ENCODE measurements around the gene CETN1. TPM values are rescaled to one million over a fixed set of nuclear protein-coding genes. Genes with fewer than 3 reads are reported as not detected.

The CETN1 gene
- total RNA-seq, 4 donors from 2014 or later, result not detected

- ATAC-seq, result no peak
- TF ChIP-seq POLR2A (IDR thresholded peaks at IDR 0.05), result no peak
- no peak for TF ChIP-seq CTCF (IDR thresholded peaks at IDR 0.05 in 4 of 5, conservative IDR thresholded peaks at IDR 0.05 in 1 of 5)
- intact Hi-C loops (cut with DNase I; ENCODE audit: low total_unique reads) (no loop called here), in situ Hi-C loops (cut with MboI; ENCODE audit: low sequenced_read_pairs in 4 of 4) (loop anchor here in 2 of 4 donors (25.0 kb wide), 2 partner anchors 96 to 229 kb away; partner anchors contain the start of gene COLEC12 (in 2 of the 2))
- Histone ChIP-seq H3K4me1 (no peaks in the 10 kb centered on the region), H3K36me3 (no peaks in the 10 kb centered on the region), H3K9me3 (no peaks in the 10 kb centered on the region), H3K27ac (no peak overlapping the region), H3K4me3 (no peak overlapping the region), H3K27me3 (no peaks in the 10 kb centered on the region)
- DNase-seq, result no peak
Measured at GRCh38 chr18:607930-608329, 27.8 kb downstream of the CETN1 start.

- ATAC-seq (no peak), DNase-seq (no peak)
- Histone ChIP-seq H3K4me1 (no peaks in the 10 kb centered on the region), H3K27ac (no peak overlapping the region), H3K9me3 (no peaks in the 10 kb centered on the region), H3K36me3 (no peaks in the 10 kb centered on the region), H3K4me3 (no peak overlapping the region), H3K27me3 (no peaks in the 10 kb centered on the region)
- in situ Hi-C loops (cut with MboI; ENCODE audit: low sequenced_read_pairs in 4 of 4), result loop anchor here in 3 of 4 donors (5.0 to 25.0 kb wide), 5 partner anchors 98 to 336 kb away; partner anchors contain the start of gene COLEC12 (in 2 of the 3)
- intact Hi-C loops (cut with DNase I; ENCODE audit: low total_unique reads), result no loop called here
- no peak for TF ChIP-seq CTCF (IDR thresholded peaks at IDR 0.05 in 4 of 5, conservative IDR thresholded peaks at IDR 0.05 in 1 of 5)
- no peak for TF ChIP-seq POLR2A (IDR thresholded peaks at IDR 0.05)
Measured at GRCh38 chr18:610214-610928, 30.2 kb downstream of the CETN1 start.

GRCh38 chr18:612156-612555 is 32.0 kb downstream of the CETN1 start:
- Histone ChIP-seq H3K4me3 (no peak overlapping the region), H3K9me3 (no peaks in the 10 kb centered on the region), H3K27ac (no peak overlapping the region), H3K36me3 (no peaks in the 10 kb centered on the region), H3K4me1 (no peaks in the 10 kb centered on the region), H3K27me3 (no peaks in the 10 kb centered on the region)
- TF ChIP-seq POLR2A (IDR thresholded peaks at IDR 0.05), result no peak
- intact Hi-C loops (cut with DNase I; ENCODE audit: low total_unique reads), result no loop called here
- DNase-seq (no peak), ATAC-seq (no peak)
- in situ Hi-C loops (cut with MboI; ENCODE audit: low sequenced_read_pairs in 4 of 4), result loop anchor here in 3 of 4 donors (5.0 to 25.0 kb wide), 5 partner anchors 100 to 337 kb away; partner anchors contain the start of gene COLEC12 (in 2 of the 3)

GRCh38 chr18:614193-614592 is 34.0 kb downstream of the CETN1 start:
- Histone ChIP-seq H3K36me3 (no peaks in the 10 kb centered on the region), H3K9me3 (no peaks in the 10 kb centered on the region), H3K27ac (no peak overlapping the region), H3K4me1 (no peaks in the 10 kb centered on the region), H3K4me3 (no peak overlapping the region), H3K27me3 (no peaks in the 10 kb centered on the region)
- ATAC-seq (no peak), DNase-seq (no peak)
- in situ Hi-C loops (cut with MboI; ENCODE audit: low sequenced_read_pairs in 4 of 4) (loop anchor here in 3 of 4 donors (5.0 to 25.0 kb wide), 5 partner anchors 102 to 339 kb away; partner anchors contain the start of gene COLEC12 (in 2 of the 3)), intact Hi-C loops (cut with DNase I; ENCODE audit: low total_unique reads) (loop anchor here (2.0 kb wide), 1 partner anchor 321 kb away; no protein-coding TSS in a partner anchor)
- TF ChIP-seq POLR2A (IDR thresholded peaks at IDR 0.05) (no peak), CTCF (IDR thresholded peaks at IDR 0.05 in 4 of 5, conservative IDR thresholded peaks at IDR 0.05 in 1 of 5) (no peak)

GRCh38 chr18:615092-615521 is 34.9 kb downstream of the CETN1 start:
- no peaks in the 10 kb centered on the region for H3K27me3 ChIP-seq
- TF ChIP-seq POLR2A (IDR thresholded peaks at IDR 0.05), result no peak
- DNase-seq, result no peak
- H3K4me1 ChIP-seq, result no peaks in the 10 kb centered on the region
- no peaks in the 10 kb centered on the region for H3K9me3 ChIP-seq
- intact Hi-C loops (cut with DNase I; ENCODE audit: low total_unique reads), result loop anchor here (2.0 kb wide), 1 partner anchor 322 kb away; no protein-coding TSS in a partner anchor
- in situ Hi-C loops (cut with MboI; ENCODE audit: low sequenced_read_pairs in 4 of 4), result loop anchor here (5.0 to 25.0 kb wide), 5 partner anchors 103 to 340 kb away; partner anchors contain the start of gene COLEC12 (in 2 of the 4)
- no peak for ATAC-seq
- no peak overlapping the region for H3K4me3 ChIP-seq
- no peak overlapping the region for H3K27ac ChIP-seq
- no peaks in the 10 kb centered on the region for H3K36me3 ChIP-seq

Data from gastrocnemius medialis (tissue), 4 donors.